SK-N-MC (cell line): ENCODE data around the gene GRID2.

Experiments used
- DNase-seq: peaks from one replicate; pipeline ENCODE4 v3.0.0-alpha.2; 2011; ENCODE audit warnings: low read depth, low spot score
- H3K27ac ChIP-seq: fragments of 200-600 bp; sonication (generic); 2 replicates; pipeline ENCODE4 v1.5.1; 2016; ENCODE audit warnings: mixed run types
- H3K36me3 ChIP-seq: fragments of 200-600 bp; sonication (generic); 2 replicates; pipeline ENCODE4 v1.6.1; 2017; ENCODE audit warnings: antibody characterized with exemption, low read length, mixed read lengths; ENCODE audit not compliant: insufficient read depth
- H3K4me3 ChIP-seq: fragments of 200-600 bp; sonication (generic); 2 replicates; pipeline ENCODE4 v1.5.1; 2016
- H3K9ac ChIP-seq: fragments of 200-600 bp; sonication (generic); 2 replicates; pipeline ENCODE4 v1.8.0; 2017; ENCODE audit warnings: mixed run types, mixed read lengths; ENCODE audit not compliant: insufficient read length
- H3K9me3 ChIP-seq: fragments of 200-600 bp; sonication (generic); 2 replicates; pipeline ENCODE4 v1.6.1; 2017; ENCODE audit warnings: low read depth, mild to moderate bottlenecking, antibody characterized with exemption, low read length, moderate library complexity, mixed read lengths
- EZH2 ChIP-seq: fragments of 200-600 bp; sonication (generic); IDR thresholded peaks from one replicate; pipeline ENCODE4 v1.6.1; 2017; ENCODE audit warnings: antibody characterized with exemption
- FOXP2 ChIP-seq: optimal IDR thresholded peaks from 2 replicates; pipeline ENCODE3; 2011; ENCODE audit warnings: mild to moderate bottlenecking, moderate library complexity; ENCODE audit not compliant: insufficient read depth; ENCODE audit errors: extremely low read length, control extremely low read depth
- POLR2AphosphoS5 ChIP-seq: IDR thresholded peaks from 2 replicates; pipeline ENCODE4 v1.6.1; 2012; ENCODE audit warnings: mild to moderate bottlenecking, low read depth, low read length, borderline replicate concordance

The GRID2 gene

DNA sequence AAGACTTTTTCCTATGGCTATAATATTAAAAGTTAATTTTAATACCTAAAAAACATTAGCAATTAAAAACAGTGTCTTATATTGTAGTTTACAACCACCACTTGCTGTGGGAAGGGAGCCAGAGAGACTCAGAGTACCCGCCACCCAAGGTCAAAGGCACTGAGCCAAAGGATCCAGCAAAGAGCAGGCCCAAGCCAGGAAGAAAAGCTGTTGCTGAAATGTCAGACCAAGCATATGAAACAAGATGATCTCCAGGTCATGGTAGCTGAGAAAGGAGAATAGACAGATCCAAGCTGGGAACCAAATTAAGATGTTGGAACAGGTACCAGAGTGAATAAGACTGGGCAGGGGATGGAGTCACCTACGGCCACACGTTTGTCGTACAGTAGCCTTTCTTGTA lies 1506.0 kb downstream of the GRID2 start:
- no peak for DNase-seq
- Histone ChIP-seq H3K9me3 (no peaks in the 10 kb centered on the region), H3K4me3 (no peak overlapping the region), H3K9ac (no peak overlapping the region), H3K36me3 (no peaks in the 10 kb centered on the region), H3K27ac (no peak overlapping the region)
- TF ChIP-seq EZH2 = no peak
- no peak for TF ChIP-seq FOXP2
- no peak for TF ChIP-seq POLR2AphosphoS5

DNA sequence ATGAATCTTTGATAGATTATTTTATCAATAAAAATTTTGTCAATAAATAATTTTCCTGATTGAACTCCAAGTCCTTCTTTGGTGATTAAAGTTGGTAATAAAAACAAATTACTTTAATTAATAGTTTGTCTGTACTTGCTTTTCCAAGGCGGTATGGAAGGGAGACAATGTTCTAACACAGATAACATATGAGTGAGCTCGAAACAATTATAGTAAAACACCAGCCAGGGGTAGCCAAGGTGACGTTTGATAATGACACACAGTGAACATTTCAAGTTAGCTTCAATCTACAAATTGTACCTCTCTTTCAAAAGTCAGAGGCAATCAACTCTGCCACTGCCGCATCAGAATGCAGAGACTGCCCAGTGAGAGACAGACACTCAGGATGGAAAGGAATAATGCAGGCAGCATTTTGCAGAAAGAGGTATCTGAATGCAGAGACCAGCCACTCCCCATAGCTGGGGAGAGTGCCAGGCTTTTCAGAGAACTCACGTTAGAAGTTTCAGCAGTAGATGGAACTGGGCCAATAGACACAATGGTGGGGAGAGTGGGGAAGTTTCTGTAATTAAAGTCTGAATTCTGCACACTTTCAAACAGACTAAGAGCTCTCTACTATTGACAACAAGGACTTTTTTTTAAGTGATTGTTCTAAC lies 1506.7 kb downstream of the GRID2 start:
- no peak overlapping the region for H3K27ac ChIP-seq
- TF ChIP-seq POLR2AphosphoS5 (no peak), FOXP2 (no peak), EZH2 (no peak)
- no peaks in the 10 kb centered on the region for H3K9me3 ChIP-seq
- no peaks in the 10 kb centered on the region for H3K36me3 ChIP-seq
- H3K4me3 ChIP-seq = no peak overlapping the region
- H3K9ac ChIP-seq = no peak overlapping the region
- no peak for DNase-seq

DNA sequence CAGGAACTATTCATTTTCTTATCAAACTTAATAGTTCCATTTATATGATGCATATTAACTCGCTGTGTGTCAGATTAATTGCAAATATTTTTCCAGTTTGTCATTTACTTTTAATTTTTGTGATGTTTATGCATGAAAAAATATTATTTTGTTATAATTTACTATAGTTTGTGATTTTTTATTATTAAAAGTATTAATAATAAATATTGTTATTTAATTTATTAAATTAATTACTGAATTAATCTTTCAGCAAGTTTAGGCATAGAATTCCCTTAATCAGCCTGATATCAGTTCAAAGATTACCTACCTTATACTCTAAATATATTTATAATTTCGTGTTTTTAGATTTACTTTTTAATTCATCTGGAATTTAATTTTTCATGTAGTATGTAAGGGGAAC lies 1509.3 kb downstream of the GRID2 start:
- no peak for DNase-seq
- Histone ChIP-seq H3K36me3 (no peaks in the 10 kb centered on the region), H3K9ac (no peak overlapping the region), H3K4me3 (no peak overlapping the region), H3K9me3 (no peaks in the 10 kb centered on the region), H3K27ac (no peak overlapping the region)
- no peak for TF ChIP-seq FOXP2
- no peak for TF ChIP-seq EZH2
- no peak for TF ChIP-seq POLR2AphosphoS5

DNA sequence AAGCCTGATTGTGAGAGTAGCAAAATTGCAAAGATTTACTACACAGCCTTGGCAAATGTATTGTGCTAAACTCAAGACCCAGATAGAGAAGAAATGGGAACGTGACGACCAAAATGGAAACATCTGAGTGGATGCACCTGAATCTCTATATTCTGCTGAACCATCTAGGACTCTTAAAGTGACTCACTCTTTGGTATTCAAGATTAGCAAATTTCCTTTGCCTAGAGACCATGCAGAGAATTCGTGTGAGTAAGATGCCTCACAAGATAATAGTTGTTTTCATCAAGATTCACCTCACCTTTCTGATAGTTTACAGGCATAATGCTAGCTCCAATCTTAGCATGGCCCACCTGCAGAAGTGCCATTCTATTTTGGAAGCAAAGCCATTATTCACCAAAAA lies 1510.4 kb downstream of the GRID2 start:
- DNase-seq = no peak
- Histone ChIP-seq H3K36me3 (no peaks in the 10 kb centered on the region), H3K27ac (no peak overlapping the region), H3K9ac (no peak overlapping the region), H3K9me3 (no peaks in the 10 kb centered on the region), H3K4me3 (no peak overlapping the region)
- no peak for TF ChIP-seq FOXP2
- TF ChIP-seq POLR2AphosphoS5 = no peak
- TF ChIP-seq EZH2 = no peak

DNA sequence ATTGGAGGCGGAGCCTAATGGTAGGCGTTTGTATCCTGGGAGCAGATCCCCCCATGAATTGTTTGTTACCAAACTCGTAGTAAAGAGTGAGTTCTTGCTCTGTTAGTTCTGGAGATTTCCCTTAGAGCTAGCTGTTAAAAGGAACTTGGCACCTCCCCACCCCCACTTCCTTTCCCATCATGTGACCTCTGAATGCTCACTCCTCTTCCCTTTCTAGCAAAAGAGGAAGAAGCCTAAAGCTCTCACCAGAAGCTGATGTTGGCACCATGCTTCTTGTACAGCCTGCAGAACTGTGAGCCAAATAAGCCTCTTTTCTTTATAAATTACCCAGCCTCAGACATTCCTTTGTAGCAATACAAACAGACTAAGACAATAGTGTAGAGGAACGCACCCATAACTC lies 1511.0 kb downstream of the GRID2 start:
- Histone ChIP-seq H3K4me3 (no peak overlapping the region), H3K9ac (no peak overlapping the region), H3K27ac (no peak overlapping the region), H3K9me3 (no peaks in the 10 kb centered on the region), H3K36me3 (no peaks in the 10 kb centered on the region)
- TF ChIP-seq FOXP2 (no peak), POLR2AphosphoS5 (no peak), EZH2 (no peak)
- DNase-seq = no peak
